HuH-7.5 (cell line): ENCODE data around the gene HDGFL2.

Experiments
- DNase-seq: peaks from one replicate; pipeline ENCODE4 v3.0.0; 2011; ENCODE audit warnings: low spot score

The HDGFL2 gene

DNA sequence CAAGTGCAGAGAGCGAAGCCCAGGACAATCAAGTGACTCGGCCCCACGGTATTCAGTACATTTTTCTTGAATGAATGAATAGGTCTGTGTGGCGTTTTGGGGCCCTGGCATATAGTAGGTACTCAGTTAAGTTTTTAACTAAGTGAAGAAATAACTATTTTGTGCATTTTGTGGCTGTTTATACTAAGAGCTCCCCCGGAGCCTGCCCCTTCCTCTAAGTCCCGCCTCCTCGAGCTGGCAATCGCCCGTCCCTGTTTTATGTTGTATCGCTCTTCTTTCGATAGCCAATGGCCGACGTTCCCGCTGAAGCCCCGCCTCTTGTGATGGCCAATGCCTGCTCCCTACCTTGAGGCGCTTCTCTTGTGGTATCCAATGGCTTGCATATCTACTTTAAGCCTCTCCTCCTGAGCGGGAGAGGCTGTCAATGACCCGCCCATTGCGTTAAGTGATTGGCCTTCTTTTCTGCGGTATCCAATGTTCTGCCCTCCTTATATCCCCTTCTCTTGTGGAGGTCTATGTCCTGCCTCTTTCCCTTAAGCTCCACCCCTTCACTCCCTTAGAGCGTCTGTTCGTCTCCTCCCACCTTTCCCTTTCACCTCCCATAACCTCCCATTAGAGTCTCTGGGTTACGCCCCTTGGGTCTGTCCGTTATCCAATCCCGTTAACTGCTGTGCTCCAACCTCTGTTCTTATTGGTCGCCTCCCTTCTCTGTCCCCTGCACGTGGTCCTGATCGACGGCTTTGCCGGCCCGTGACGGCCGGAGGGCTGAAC lies 509 bp upstream of the HDGFL2 start:
- peak; percentile 99 for DNase-seq

GRCh38 chr19:4473011-4473762 lies 1.1 kb downstream of the HDGFL2 start:
- no peak for DNase-seq

GRCh38 chr19:4473763-4474513 lies 1.8 kb downstream of the HDGFL2 start:
- DNase-seq = no peak

- no peak for DNase-seq
Observed at GRCh38 chr19:4474514-4475022, 2.5 kb downstream of the HDGFL2 start.

DNA sequence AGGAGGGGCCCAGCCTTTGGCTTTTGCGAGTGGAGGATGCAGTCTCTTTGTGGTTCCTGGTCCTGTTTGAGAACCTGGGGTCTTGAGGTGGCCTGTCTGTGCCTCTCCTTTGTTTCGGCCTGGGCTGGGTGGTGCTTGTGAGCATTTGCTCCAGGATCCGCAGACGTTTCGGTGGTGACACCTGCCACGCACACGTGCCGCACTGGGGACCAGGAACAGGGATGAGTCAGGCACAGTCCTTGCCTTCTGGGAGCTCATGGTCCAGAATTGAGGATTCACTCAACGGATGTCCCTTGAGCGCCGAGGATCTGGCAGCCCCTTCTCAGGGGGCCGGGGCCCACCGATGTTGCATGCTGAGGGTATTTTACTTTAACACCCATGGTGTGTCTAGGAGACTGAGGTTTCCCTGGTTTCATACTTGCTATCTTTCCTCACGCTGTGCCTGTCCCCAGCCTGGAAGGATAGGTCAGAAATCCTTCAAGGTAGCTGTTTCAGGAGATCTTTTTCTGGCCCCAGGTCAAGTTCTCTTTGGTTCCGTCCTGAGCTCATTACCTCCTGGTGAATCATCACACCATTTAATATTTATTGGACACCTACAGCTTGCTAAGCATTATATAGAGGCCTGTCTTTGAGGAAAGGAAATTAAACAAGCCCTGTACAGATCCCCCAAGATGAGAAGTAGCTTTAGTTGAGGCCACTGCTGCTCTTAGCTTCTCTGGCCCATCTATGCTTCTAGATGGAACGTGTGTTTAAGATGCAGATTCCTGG lies 5.1 kb downstream of the HDGFL2 start:
- DNase-seq = no peak

- no peak for DNase-seq
Observed at GRCh38 chr19:4482721-4483364, 10.7 kb downstream of the HDGFL2 start.

DNA sequence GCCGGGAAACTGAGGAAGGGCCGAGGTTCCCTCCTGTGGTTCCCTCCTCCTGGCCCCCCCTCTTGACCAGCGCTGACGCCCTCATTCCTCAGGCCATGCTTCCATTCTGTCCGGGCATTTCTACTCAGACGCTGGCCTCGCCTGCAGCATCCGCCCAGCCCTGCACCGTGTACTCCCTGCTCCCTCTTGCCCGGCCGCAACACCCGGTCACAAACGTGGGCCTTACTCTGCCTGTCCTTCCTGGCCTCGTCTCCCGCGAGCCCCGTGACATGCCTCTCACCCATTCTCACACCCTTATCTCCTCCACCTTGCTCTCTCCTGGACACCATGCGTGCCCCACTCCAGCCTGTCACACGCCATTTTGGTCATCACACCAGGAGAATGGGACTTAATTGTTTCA lies 11.3 kb downstream of the HDGFL2 start:
- DNase-seq = no peak

DNA sequence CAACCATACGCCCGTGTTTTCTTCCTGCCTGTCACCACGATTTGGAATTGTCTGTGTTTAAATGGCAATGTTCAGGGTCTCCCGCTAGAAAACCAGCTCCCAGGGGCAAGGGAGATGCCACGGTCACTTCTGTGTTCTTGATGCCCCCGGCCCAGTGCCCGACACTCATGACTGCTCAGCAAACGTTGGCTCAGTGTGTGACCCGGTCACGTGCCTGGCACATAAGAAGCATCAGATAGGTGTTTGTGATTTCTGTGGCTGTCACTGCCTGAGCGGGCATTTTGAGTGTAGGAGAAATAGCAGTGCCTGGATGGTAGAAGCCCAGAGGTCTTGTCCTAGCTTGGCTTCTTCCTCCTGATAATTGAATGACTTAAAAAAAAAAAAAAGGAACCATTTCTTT lies 15.5 kb downstream of the HDGFL2 start:
- DNase-seq = no peak

GRCh38 chr19:4488496-4488895 lies 16.4 kb downstream of the HDGFL2 start:
- no peak for DNase-seq

- no peak for DNase-seq
Observed at GRCh38 chr19:4491446-4491845, 19.3 kb downstream of the HDGFL2 start.

GRCh38 chr19:4492337-4493103 lies 20.4 kb downstream of the HDGFL2 start:
- DNase-seq = no peak

GRCh38 chr19:4493104-4493928 lies 21.2 kb downstream of the HDGFL2 start:
- no peak for DNase-seq

DNA sequence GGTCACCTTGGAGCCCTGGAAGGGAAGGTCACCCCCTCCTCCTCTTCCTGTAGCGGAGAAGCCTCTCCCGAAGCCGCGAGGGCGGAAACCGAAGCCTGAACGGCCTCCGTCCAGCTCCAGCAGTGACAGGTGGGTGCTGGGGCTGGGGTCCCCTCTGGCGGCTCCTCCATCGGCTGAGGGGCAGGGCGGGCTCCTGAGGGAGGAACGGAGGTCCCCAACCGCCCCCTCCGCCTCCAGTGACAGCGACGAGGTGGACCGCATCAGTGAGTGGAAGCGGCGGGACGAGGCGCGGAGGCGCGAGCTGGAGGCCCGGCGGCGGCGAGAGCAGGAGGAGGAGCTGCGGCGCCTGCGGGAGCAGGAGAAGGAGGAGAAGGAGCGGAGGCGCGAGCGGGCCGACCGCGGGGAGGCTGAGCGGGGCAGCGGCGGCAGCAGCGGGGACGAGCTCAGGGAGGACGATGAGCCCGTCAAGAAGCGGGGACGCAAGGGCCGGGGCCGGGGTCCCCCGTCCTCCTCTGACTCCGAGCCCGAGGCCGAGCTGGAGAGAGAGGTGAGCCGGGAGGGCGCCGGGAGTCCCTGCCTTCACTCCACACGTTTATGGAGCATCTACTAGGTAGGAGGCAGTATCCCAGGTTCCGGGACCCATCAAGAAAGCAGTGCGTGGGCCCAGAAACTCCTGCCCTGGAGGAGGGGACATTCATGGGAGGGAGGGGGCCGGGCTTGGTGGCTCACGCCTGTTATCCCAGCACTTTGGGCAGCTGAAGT lies 22.0 kb downstream of the HDGFL2 start:
- DNase-seq = no peak

GRCh38 chr19:4494691-4495064 lies 22.6 kb downstream of the HDGFL2 start:
- DNase-seq = no peak

GRCh38 chr19:4495471-4495870 lies 23.4 kb downstream of the HDGFL2 start:
- no peak for DNase-seq

DNA sequence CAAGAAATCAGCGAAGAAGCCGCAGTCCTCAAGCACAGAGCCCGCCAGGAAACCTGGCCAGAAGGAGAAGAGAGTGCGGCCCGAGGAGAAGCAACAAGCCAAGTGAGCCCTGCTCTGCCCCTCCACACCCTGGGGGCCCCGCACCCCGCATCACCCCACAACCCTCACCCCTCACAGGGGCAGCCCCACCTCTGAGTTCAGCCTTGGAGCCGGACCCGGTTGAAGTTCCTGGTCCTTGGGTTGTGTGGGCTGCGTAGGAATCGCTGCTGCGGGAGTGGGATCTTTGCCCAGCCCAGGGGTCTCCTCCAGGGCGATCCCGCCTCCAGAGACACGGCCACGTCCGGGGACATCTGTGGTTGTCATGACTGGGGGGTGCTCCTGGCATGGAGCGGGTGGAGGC lies 24.2 kb downstream of the HDGFL2 start:
- DNase-seq = no peak

GRCh38 chr19:4497770-4498389 lies 25.8 kb downstream of the HDGFL2 start:
- no peak for DNase-seq

GRCh38 chr19:4498694-4499093 lies 26.6 kb downstream of the HDGFL2 start:
- DNase-seq = no peak

GRCh38 chr19:4499318-4499717 lies 27.2 kb downstream of the HDGFL2 start:
- no peak for DNase-seq
